ENCODE data around the gene CCDC57.

The CCDC57 gene

DNA sequence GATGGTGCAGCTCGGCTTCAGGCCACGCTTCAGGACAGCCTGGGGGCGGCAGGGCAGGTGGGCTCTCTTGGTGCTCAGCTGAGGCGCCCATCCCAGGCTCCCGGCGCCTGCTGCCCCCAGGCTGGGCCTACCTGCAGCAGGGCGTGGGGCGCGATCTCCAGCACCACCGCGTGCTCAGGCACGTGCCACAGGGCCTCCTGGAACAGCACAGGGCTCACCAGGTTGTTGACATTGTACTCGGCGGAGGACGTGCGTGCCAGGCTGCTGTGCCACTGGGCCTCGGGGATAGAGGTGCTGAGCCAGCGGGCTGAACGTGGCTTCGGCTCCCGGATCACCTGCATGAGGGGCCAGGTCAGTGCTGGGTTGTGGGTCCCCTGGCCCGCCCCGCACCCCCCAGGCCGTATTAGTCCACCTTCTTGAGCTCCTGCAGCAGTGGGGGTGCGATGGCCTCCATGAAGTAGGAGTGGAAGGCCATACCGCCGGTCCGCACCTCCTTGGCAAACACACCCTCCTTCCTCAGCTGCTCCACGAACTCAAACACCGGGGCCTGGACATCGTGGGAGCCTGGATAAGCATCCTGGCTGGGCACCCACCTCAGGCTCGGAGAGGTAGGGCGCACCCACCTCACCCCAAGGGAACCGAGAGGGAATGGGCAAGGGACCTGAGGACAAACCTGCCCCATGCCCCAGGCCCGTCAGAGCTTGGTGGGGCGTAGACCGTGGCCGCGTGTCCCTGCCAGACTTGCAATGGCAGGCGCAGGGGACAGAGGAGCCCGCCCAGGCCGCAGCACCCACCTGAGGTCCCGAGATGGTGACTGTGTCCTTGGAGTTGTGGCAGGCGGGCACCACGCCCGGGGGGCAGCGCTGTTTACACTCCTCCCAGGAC is 123.6 kb downstream of the CCDC57 start:
- no peak for DNase-seq

DNA sequence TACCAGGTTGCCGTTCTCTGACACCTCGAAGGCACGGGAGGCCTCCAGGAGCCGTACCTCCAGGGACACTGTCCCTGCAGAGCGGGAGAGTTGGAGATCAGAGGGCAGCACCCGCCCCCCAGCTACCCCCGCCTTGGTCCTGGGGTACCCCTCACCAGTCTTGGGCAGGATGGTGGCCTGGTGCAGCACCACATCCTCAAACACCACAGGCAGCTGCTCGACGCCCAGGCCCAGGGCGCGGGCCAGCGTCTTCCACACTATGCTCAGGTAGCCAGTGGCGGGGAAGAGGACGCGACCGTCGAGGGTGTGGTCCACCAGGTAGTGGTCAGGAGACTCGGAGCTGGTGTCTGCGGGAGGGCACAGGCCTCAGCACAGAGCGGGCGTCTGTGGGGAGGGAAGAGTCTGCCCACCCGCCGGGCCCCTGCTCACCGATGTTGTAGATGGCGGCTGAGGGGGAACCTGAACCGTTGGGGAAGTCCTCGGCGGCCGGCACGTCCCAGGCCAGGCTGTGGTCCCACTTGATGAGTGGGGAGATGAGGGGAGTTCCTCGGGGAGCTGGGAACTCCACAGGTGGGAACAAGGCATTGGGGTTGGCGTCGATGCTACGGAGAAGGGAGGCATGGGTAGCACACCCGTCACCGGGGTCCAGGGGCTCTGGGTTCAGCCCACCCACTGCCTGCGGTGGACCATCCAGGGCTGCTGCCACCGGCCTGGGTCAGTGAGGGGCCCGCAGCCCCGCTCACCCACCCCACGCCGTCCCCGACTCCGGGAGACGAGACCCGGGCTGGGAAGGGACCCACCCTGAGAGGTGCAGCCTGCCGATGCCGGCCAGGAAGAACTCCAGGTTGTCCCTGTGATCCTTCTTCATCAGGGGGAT is 124.4 kb downstream of the CCDC57 start:
- no peak for DNase-seq

DNA sequence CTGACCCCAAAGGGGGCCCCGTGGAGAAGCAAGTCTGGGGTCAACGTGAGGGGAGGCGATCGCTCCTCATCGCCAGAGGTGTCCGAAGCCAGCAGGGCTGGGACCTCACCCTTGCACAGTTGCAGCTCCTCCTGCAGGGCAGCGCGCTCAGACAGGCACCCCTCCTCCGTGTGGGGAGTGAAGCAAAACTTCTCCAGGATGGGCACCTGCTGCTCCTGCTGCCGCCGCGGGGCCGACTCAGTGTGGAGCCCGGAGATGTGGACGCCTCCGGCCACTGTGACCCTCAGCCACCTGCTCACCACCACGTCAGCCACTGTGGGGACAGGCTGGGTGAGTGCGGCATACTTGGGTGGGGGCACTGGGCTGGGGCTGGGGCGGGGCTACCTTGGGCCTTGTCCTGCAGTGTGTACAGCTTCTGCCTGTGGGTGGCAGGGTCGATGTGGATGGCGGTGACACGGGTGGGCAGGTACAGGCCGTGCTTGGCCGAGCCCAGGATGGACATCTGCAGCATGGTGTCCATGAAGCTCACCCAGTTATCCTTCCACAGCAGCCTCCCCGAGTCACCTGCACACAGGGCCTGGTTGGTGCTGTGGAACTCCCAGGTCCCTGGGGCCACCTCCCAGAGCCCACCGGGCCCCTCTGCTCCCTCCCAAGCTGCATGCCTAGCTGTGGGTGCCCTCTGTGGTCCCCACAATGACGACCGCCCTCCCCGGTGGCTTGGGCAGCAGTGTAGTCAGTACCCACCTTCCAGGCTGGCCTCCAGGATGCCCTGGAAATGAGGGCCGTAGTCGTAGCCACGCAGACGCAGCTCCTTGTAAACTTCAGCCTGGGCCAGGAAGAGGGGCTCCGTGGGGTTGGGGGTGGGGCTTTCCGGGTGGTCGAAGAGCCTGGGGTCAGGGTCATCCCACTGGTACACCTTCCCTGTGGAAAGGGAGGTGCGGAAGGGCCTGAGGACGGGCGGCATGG is 125.4 kb downstream of the CCDC57 start:
- no peak for DNase-seq

DNA sequence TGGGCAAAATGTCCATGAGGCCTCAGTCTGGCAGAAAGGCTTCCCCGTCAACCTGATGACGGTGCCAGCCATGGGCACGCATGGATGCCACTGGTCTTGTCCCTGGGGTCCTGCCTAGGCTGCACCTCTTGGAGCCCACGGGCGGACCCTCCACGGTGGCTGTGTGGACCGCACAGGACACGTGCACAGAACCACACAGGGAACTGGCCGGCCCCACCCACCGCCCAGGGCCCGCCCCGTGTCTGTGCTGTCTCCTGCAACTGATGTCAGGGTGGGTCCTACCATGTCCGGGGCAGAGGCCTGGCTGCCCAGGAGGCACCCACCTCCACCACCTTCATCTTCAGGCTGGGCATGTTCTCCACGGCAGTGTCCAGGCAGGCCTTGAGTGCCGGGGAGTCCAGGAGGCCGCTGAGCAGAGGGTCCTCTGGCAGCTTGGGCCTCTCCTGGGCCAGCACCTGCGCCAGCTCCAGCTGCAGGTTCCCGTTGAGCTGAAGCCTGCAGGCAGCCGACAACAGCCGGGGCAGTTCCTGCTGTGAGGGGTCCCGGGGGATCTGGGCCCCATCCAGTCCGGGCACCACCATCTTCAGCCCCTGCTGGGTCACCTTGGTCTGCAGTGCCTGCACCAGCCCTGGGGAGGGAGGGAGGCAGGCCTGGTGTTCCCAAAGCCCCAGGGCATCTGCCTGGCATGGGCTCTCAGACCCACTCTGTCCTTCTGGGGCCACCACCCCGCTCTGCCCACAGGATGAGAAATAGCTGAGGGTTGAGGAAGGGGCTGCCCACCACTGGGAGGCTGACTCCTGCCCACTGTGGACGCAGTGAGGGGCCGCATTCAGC is 126.5 kb downstream of the CCDC57 start:
- no peak for DNase-seq

DNA sequence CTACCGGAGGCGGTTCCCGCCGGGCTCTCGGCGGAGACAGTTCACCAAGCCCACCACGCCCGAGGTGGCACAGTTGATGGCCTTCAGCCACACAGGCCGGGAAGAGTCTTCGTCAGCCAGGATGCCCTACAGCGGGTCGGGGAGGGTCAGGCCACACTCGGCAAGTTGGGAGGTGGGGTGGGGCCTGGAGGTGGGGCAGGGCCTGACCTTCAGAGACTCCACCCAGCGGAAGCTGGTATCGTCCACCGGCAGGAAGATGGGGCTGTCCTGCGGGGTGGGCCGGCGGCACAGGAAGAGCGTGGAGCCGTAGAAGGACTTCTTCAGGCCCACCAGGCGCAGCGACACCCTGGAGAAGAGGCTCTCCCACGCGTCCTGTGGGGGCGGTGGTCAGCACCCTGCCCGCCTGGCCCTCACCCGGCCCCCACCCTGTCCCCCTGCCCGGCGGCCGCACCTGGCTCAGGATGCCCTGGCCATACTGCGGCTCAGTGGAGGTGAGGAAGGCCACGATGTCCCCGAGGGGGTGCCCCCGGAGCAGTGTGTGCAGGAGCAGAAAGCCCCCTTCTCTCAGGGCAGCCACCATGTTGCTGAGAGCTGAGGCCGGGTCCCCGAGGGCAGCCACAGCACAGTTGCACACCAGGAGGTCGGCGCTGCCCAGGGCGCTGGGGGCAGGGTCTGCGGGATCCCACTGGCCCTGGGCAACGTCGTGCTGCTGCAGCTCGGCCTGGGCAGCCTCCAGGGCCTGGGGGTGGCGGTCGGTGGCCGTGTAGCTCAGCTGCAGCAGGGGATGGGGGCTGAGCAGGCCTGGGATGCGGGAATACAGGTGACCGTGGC is 127.4 kb downstream of the CCDC57 start:
- DNase-seq = no peak

DNA sequence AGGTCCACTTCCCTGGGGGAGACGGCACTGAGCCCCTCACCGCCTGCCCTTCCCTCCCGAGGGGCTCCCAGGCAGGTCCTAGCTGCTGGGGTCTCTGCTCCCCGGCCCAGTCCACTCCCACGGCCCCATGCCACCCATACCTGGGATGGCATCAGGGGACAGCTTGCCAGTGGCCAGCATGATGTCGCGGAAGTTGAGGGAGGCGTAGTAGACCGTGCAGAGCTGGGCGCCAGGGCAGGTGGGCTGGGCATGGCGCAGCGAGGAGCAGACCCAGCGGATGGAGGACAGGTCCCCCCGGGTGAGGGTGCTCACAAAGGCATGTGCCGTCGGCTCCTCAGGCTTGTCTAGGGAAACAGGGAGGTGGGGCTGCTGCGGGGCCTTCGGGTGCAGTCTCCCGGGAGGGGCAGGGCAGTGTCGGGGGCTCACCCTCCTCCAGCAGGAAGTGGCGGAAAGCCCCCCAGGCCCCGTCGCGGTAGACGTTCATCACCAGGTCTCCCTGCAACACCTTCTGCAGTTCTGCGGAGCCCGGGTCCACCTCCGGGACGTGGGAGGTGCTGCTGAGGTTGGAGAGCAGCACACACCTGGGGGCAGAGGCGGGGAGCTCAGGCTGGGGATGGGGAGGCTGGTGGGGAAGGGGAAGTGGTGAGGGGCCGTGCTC is 128.1 kb downstream of the CCDC57 start:
- DNase-seq = no peak

DNA sequence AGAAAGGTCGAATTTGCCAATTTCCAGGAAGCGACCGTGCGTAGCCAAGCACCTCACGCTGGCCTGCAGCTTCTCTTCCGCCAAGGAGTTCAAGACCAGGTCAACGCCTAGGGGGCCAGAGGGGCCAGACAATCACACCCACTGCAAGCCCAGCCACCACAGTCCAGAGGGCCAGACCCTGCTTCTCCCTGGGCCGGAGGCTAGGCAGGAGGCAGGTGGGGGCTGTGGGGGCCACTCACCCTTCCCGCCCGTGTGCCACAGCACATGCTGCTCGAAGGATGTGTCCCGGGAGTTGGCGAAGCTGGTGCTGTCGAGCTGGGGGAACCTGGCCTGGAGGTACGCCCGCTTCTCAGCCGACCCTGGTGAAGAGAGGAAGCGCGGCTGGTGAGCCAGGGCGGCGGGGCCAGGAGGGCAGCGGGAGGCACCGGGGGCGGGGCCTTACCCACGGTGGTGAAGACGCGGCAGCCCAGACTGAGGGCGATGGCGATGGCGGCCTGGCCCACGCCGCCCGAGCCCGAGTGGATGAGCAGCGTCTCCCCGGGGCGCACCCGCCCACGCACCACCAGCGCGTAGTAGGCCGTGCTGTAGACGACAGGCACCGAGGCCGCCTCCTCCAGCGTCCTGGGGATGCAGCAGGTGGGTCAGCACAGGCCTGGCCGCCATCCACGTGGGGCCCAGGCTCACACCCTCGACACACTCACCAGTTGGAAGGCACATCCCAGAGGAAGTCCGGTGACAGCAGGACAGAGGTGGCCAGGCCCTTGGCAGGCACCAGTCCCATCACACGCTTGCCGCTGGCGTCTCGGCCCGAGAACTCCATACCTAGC is 128.9 kb downstream of the CCDC57 start:
- no peak for DNase-seq

DNA sequence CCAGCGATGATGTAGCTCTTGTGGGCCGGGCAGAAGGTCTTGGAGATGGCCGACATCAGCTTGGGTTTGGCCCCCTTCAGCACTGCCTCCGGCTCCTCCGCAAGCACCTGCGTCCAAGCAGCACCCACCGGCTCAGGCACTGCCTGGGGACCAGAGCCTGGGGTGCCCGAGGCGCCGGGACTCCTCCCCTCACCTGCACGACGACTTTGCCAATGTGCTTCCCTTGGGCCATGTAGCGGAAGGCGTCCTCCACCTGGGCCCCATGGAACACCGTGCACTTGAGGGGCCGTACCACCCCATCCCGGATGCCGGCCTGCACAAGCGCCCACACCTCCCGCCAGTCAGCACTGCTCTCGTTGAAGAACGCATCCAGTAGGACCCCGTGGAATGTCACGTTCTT is 129.6 kb downstream of the CCDC57 start:
- DNase-seq = no peak

DNA sequence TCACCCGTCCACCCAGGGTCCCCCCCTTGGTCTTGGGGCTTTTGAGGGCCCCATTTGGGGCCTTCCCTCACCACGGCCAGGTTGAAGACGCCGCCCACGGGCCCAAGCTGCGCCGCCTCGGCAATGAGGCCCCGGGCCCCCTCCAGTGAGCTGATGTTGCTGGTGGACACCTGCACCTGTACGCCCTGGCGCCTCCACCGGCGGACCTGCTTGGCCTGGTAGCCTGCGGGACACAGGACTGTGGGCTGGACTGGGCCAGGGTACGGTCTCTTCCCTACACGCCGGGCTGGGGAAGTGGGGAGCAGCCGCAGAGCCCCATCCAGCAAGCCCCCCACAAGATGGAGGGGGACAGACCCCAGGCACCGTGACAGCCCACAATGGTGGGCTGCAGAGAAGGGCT is 130.2 kb downstream of the CCDC57 start:
- DNase-seq = no peak

DNA sequence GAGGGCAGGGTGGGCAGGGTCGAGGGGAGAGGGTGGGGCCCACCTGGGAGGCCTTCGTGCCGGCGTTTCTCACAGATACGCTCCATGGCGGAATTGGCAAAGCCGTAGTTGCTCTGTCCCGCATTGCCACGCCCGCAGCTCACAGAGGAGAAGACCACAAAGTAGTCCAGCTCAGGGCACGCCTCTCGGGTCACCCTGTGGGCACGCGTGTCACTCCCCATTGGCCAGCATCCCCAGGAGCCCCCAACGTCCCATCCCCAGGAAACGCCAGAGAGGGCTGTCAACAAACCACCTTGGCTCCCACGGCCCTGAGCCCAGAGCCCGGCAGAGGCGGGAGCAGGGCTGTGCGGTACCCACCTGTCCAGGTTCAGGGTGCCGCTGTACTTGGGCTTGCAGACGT is 130.7 kb downstream of the CCDC57 start:
- DNase-seq = no peak

DNA sequence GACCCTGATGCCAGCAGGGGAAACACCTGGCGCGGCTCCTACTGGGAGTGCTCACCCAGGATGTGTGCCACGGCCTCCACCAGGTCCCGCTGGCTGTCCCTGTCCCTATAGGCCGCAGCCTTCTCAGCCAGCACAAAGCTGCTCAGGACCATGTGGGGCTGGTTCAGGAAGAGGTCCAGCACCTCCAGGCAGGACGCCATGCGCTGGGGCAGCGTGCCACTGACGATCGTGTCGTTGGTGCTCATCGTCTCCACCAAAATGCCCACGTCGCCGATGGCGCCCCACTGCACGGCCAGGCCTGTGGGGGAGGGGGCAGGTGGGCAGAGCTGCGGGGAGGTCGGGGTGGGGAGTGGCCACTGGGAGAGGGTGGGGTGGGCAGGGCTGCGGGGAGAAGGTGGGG is 131.1 kb downstream of the CCDC57 start:
- no peak for DNase-seq

DNA sequence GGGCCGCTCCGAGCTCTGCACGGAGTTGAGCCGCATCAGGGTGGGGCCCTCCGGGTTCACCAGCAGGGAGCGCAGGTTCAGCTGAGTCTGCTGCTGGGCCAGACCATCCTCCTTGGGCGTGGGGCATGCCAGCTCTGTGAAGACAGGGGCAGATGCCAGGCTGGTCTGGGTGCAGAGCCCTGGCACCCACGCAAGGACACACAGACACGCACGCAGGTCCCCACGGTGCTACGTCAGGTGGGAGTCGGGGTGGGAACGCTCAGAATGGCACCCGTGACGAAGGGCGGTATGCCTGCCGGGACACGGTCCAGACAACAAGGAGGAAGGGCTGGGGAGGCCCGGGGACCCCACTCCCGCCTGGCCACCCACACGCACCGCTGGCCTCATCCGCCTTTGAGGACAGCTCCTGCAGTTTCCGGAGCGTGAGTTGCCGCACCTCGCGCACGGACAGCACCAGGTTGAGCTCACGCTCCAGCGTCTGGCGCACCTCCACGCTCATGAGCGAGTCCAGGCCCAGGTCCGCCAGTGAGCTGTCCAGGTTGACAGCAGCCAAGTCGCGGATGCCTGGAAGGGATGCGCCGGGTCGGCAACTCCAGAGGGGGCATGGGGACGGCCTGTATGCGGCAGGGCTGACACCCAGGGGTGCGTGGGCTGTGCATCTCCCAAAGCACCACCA is 131.7 kb downstream of the CCDC57 start:
- no peak for DNase-seq

DNA sequence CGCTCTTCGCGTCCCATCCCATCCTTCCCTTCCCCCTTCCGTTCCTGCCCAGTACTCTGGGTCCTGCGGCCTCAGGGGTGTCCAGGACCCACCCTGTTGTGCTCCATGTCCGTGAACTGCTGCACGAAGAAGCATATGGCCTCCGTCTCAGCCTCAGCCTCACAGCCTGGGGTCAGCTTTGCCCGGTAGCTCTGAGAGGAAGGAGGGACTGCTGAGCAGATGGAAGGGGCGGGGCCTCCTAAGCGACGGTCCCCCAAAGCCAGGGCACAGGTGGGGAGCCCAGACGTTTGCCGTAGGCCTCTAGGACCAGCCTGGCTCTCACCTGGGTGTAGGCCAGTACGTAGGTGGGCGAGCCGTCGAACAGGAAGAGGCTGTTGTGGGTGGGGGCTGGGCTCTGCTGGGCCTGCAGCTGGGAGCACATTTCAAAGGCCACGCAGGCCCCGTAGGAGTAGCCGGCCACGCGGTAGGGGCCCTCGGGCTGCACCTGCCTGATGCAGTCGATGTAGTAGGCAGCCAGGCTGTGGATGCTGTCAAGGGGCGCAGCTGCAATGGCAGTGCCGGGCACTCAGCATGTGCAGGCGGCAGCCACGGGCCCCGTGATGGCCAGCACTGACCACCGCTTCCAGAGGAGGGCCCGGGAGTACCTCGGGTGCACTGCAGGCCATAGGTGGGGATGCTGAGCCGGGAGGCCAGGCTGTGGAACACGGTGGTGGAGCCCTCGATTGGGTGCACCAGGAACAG is 132.4 kb downstream of the CCDC57 start:
- no peak for DNase-seq

DNA sequence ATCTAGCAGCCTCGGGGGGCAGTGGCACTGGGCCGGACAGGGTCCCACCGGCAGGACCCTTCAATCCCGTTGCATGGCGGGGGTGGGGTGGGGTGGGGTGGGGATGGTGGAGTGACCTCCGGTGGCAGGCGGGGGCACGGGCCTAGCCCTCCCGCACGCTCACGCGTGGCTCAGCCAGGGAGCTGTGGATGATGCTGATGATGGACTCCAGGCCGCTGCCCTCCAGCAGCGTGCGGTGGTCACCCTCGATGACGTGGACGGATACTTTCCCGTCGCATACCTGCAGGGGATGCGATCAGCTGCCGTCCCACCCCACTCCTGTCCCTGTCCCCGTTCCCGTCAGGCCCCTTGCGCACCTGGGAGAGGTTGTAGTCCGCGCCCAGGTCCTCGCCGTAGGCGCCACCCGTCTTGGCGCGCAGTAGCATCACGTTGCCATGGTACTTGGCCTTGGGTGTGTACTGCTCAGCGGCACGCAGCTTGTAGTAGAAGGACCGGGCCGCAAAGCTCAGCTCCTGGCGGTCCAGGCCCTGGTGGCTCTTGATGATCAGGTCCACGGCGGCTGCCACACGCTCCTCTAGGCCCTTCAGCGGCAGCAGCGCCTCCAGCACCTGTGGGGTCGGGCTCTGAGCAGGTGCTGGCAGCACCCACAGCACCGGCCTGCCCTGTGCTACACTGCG is 133.5 kb downstream of the CCDC57 start:
- DNase-seq = no peak

DNA sequence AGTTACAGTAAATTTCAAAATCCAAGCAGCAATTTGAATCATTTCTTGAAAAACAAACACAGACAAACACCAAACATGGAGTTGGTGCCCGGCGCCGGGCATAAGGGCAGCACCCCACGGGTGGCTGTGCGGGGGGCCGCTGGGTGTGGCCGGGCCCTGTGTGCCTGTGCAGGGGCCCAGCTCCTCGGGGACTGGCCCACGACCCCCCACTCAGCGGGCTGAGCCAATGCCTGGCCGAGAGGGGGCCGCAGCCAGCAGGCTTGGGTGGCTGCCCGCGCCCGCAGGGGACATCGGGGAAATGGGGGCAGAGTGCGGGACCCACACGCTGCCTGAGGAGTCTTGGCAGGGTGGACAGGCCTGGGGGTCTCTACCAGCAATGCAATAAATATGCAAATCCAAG is 134.2 kb downstream of the CCDC57 start:
- no peak for DNase-seq

DNA sequence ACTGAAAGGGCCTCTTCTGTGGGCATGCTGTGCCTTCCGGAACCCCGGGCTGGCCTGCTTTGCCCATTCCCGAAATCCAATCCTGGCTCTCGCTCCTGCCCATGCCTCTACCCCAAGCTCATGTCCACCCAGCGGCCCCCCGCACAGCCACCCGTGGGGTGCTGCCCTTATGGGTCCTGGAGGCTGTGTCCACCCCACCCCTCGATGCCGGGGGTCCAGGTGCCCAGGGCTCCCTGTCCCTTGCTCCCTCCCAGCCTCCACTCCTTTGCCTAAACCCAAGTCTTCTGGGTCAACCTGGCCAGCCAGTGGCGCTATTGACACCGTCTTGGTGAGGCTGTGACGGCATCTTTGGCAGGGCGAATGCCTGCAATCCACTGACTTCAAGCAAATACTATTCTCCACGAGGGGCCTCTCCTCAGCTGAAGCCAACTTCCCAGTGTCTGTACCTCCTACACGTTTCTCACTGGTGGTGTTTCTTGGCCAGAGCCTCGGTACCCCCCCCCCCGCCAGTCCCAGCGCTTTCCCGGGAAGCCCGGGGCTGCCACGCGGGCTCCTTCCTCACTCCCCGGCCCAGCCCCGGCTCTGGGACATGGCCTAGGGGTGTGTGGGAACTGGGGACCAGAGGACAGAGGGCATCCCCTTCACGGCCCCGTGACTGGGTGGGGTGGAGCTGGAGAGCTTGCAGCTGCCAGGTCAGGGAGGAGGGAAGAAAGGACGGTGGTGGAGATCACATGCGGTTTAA is 134.9 kb downstream of the CCDC57 start:
- no peak for DNase-seq
